ENCODE measurements around the gene CARM1. TPM values are rescaled to one million over a fixed set of nuclear protein-coding genes. Genes with fewer than 3 reads are reported as not detected.

CARM1 gene
- total RNA-seq, 4 donors from 2014 or later, result 12.2 to 14.8 (median 13.1) TPM

- Histone ChIP-seq H3K9me3 (no peaks in the 10 kb centered on the region), H3K27me3 (no peaks in the 10 kb centered on the region), H3K27ac (no peak overlapping the region), H3K4me3 (replicated peaks in 1 of 3) (no peak overlapping the region), H3K4me1 (no peaks in the 10 kb centered on the region), H3K36me3 (no peaks in the 10 kb centered on the region)
- DNase-seq, result no peak
- TF ChIP-seq CTCF (IDR thresholded peaks at IDR 0.05), result no peak
- no peak for TF ChIP-seq POLR2A (IDR thresholded peaks at IDR 0.05)
- intact Hi-C loops (cut with DNase I), result no loop called here
- WGBS, 2 donors, result 64 to 72% methylated on average over 12 to 13 of the region's 13 CpGs
Observed at GRCh38 chr19:10888421-10888866, 17.1 kb downstream of the CARM1 start.

- Histone ChIP-seq H3K36me3 (no peaks in the 10 kb centered on the region), H3K27me3 (no peaks in the 10 kb centered on the region), H3K4me1 (no peaks in the 10 kb centered on the region), H3K9me3 (no peaks in the 10 kb centered on the region), H3K4me3 (replicated peaks in 1 of 3) (no peak overlapping the region), H3K27ac (no peak overlapping the region)
- intact Hi-C loops (cut with DNase I), result no loop called here
- no peak for DNase-seq
- 87 to 100% methylated on average over 4 of the region's 4 CpGs for WGBS, 2 donors
- TF ChIP-seq POLR2A (IDR thresholded peaks at IDR 0.05) (no peak), CTCF (IDR thresholded peaks at IDR 0.05) (no peak)
Observed at GRCh38 chr19:10889880-10890279, 18.5 kb downstream of the CARM1 start.

- no peak for TF ChIP-seq POLR2A (IDR thresholded peaks at IDR 0.05)
- TF ChIP-seq CTCF (IDR thresholded peaks at IDR 0.05), result no peak
- WGBS, 2 donors, result 79 to 83% methylated on average over 17 to 19 of the region's 21 CpGs
- no peak for DNase-seq
- no peaks in the 10 kb centered on the region for H3K36me3 ChIP-seq
- H3K4me1 ChIP-seq, result no peaks in the 10 kb centered on the region
- H3K27ac ChIP-seq, result no peak overlapping the region
- no peaks in the 10 kb centered on the region for H3K27me3 ChIP-seq
- no peaks in the 10 kb centered on the region for H3K9me3 ChIP-seq
- H3K4me3 ChIP-seq (replicated peaks in 1 of 3), result no peak overlapping the region
- intact Hi-C loops (cut with DNase I), result no loop called here
Observed at GRCh38 chr19:10891405-10892086, 20.2 kb downstream of the CARM1 start.

GRCh38 chr19:10892256-10892655 is 20.9 kb downstream of the CARM1 start:
- H3K4me1 ChIP-seq, result peaks cover 0 to 3% of the 10 kb centered on the region in 2 donors
- H3K9me3 ChIP-seq, result no peaks in the 10 kb centered on the region
- H3K27me3 ChIP-seq, result no peaks in the 10 kb centered on the region
- no peak for DNase-seq
- no peaks in the 10 kb centered on the region for H3K36me3 ChIP-seq
- no peak overlapping the region for H3K4me3 ChIP-seq (replicated peaks in 1 of 3)
- TF ChIP-seq POLR2A (IDR thresholded peaks at IDR 0.05) (no peak), CTCF (IDR thresholded peaks at IDR 0.05) (no peak)
- no peak overlapping the region for H3K27ac ChIP-seq
- intact Hi-C loops (cut with DNase I), result no loop called here
- 92 to 94% methylated on average over 5 to 13 of the region's 13 CpGs for WGBS, 2 donors

GRCh38 chr19:10894911-10895213 is 23.5 kb downstream of the CARM1 start:
- TF ChIP-seq POLR2A (IDR thresholded peaks at IDR 0.05), result no peak
- TF ChIP-seq CTCF (IDR thresholded peaks at IDR 0.05), result no peak

More at GRCh38 chr19:10894911-10895213, 23.5 kb downstream of the CARM1 start:
- Histone ChIP-seq H3K9me3 (no peaks in the 10 kb centered on the region), H3K4me1 (peaks cover 0 to 15% of the 10 kb centered on the region in 2 donors), H3K4me3 (replicated peaks in 1 of 3) (no peak overlapping the region), H3K36me3 (no peaks in the 10 kb centered on the region), H3K27ac (no peak overlapping the region), H3K27me3 (no peaks in the 10 kb centered on the region)
- intact Hi-C loops (cut with DNase I), result no loop called here
- DNase-seq, result no peak
- 91 to 93% methylated on average over 7 of the region's 7 CpGs for WGBS, 2 donors

All from thyroid gland (tissue), 4 donors.